H1 (cell line): ENCODE results near the gene TUBB4B. TPM values are rescaled to one million over a fixed set of nuclear protein-coding genes. Genes with fewer than 3 reads are reported as not detected.

Source experiments
- CTCF ChIA-PET: fragments of 300-600 bp; sonication (Branson Sonifier 250); formaldehyde crosslinking; loops from one replicate; lab custom pipeline; 2021; ENCODE audit not compliant: partially characterized antibody; lab: Charles Lee
- POLR2A ChIA-PET: fragments of 300-600 bp; sonication (Branson Sonifier 250); formaldehyde crosslinking; loops from one replicate; lab custom pipeline; 2021; ENCODE audit warnings: inconsistent platforms; ENCODE audit not compliant: partially characterized antibody; lab: Charles Lee
- DNase-seq, 2 experiments: peaks; one replicate each; pipeline versions ENCODE4 v3.0.0 to v3.0.0-alpha.2; 2010 to 2022; ENCODE audit warnings: low spot score in 2 of 2, low read depth in 1 of 2, mixed read lengths in 1 of 2
- FAIRE-seq: peaks from 2 replicates; lab custom pipeline; 2011; peaks lifted over from hg19 to GRCh38; lab: Jason Lieb, UNC
- H2AFZ ChIP-seq: 2 replicates; pipeline ENCODE4 v1.8.1; 2012; ENCODE audit warnings: low read length, inconsistent platforms
- H2AK5ac ChIP-seq: 2 replicates; pipeline ENCODE4 v1.6.1; 2013; ENCODE audit warnings: low read depth, low read length
- H2BK120ac ChIP-seq: replicated peaks from 2 replicates; pipeline ENCODE3; 2013; ENCODE audit warnings: low read depth, low read length, inconsistent platforms
- H2BK12ac ChIP-seq: 2 replicates; pipeline ENCODE4 v1.6.1; 2013; ENCODE audit warnings: low read depth, low read length
- H2BK15ac ChIP-seq: 2 replicates; pipeline ENCODE4 v1.6.1; 2013; ENCODE audit warnings: low read length
- H2BK20ac ChIP-seq: 2 replicates; pipeline ENCODE4 v1.6.1; 2013; ENCODE audit warnings: low read length
- H2BK5ac ChIP-seq: 2 replicates; pipeline ENCODE4 v1.6.1; 2013; ENCODE audit warnings: low read depth, low read length
- H3K14ac ChIP-seq: 2 replicates; pipeline ENCODE4 v1.6.1; 2013; ENCODE audit warnings: inconsistent platforms; ENCODE audit not compliant: insufficient read length
- H3K18ac ChIP-seq: 2 replicates; pipeline ENCODE4 v1.6.1; 2013; ENCODE audit warnings: low read length; ENCODE audit errors: extremely low read depth
- H3K23ac ChIP-seq: 2 replicates; pipeline ENCODE4 v1.6.1; 2013; ENCODE audit warnings: inconsistent platforms; ENCODE audit not compliant: insufficient read length
- H3K23me2 ChIP-seq: 2 replicates; pipeline ENCODE4 v1.6.1; 2013; ENCODE audit warnings: low read depth, low read length
- H3K27ac ChIP-seq: 2 replicates; pipeline ENCODE4 v1.6.1; 2011; ENCODE audit warnings: low read depth, low read length, inconsistent platforms
- H3K27me3 ChIP-seq, 4 experiments: replicated peaks in 1 of 4; 1 replicate in 1 of 4; 2 replicates in 3 of 4; pipeline versions ENCODE4 v1.6.1 to v1.8.1; 2011 to 2013; ENCODE audit warnings: low read length in 3 of 4, mild to moderate bottlenecking in 3 of 4, inconsistent platforms in 2 of 4, mixed read lengths in 2 of 4, moderate library complexity in 1 of 4; ENCODE audit not compliant: control insufficient read depth in 3 of 4, insufficient read depth in 3 of 4; ENCODE audit errors: extremely low read depth in 1 of 4
- H3K36me3 ChIP-seq, 4 experiments: 2 replicates each; pipeline versions ENCODE4 v1.6.1 to v1.8.1; 2011 to 2013; ENCODE audit warnings: mild to moderate bottlenecking in 4 of 4, low read length in 3 of 4, moderate library complexity in 2 of 4, control low read depth in 1 of 4, inconsistent platforms in 1 of 4; ENCODE audit not compliant: insufficient read depth in 4 of 4, control insufficient read depth in 2 of 4
- H3K4ac ChIP-seq: replicated peaks from 2 replicates; pipeline ENCODE3; 2013; ENCODE audit warnings: low read length, low read depth, mixed read lengths, inconsistent platforms; ENCODE audit not compliant: insufficient read length
- H3K4me1 ChIP-seq, 4 experiments: replicated peaks in 1 of 4; 1 replicate in 1 of 4; 2 replicates in 3 of 4; pipeline versions ENCODE4 v1.6.1 to v1.8.1; 2011 to 2013; ENCODE audit warnings: low read length in 3 of 4, inconsistent platforms in 2 of 4, mixed read lengths in 1 of 4; ENCODE audit not compliant: insufficient read depth in 4 of 4, control insufficient read depth in 3 of 4
- H3K4me2 ChIP-seq, 2 experiments: 2 replicates each; pipeline versions ENCODE4 v1.6.1 to v1.8.1; 2011 to 2013; ENCODE audit warnings: low read depth in 2 of 2, low read length in 2 of 2, control low read depth in 1 of 2, inconsistent platforms in 1 of 2, mild to moderate bottlenecking in 1 of 2; ENCODE audit not compliant: insufficient read depth in 1 of 2
- H3K4me3 ChIP-seq, 4 experiments: fragments of 200-600, 300-600 bp in 1 of 4; sonication (generic), shearing (Covaris generic), sonication (Bioruptor Twin) in 1 of 4; 2 replicates each; pipeline versions ENCODE4 v1.5.1 to v1.8.1; 2011 to 2016; ENCODE audit warnings: low read length in 4 of 4, low read depth in 3 of 4, control low read depth in 2 of 4, inconsistent platforms in 2 of 4, mild to moderate bottlenecking in 2 of 4, mixed read lengths in 1 of 4, moderate library complexity in 1 of 4; ENCODE audit not compliant: insufficient read depth in 2 of 4; ENCODE audit errors: extremely low read depth in 1 of 4
- H3K56ac ChIP-seq: replicated peaks from 2 replicates; pipeline ENCODE3; 2013; ENCODE audit warnings: low read depth, mild to moderate bottlenecking, mixed read lengths, low read length, inconsistent platforms; ENCODE audit not compliant: insufficient read length
- H3K79me1 ChIP-seq: 2 replicates; pipeline ENCODE4 v1.6.1; 2013; ENCODE audit warnings: low read depth, low read length, control low read depth
- H3K79me2 ChIP-seq, 2 experiments: 2 replicates each; pipeline versions ENCODE4 v1.6.1 to v1.8.1; 2012 to 2013; ENCODE audit warnings: low read length in 2 of 2, mild to moderate bottlenecking in 2 of 2, inconsistent platforms in 1 of 2; ENCODE audit not compliant: insufficient read depth in 2 of 2, control insufficient read depth in 1 of 2
- H3K9ac ChIP-seq, 4 experiments: replicated peaks in 1 of 4; 1 replicate in 1 of 4; 2 replicates in 3 of 4; pipeline versions ENCODE4 v1.6.1 to v1.8.1; 2011 to 2013; ENCODE audit warnings: low read depth in 3 of 4, low read length in 3 of 4, control low read depth in 2 of 4, mild to moderate bottlenecking in 2 of 4, moderate library complexity in 2 of 4, inconsistent platforms in 1 of 4; ENCODE audit errors: extremely low read depth in 1 of 4
- H3K9me3 ChIP-seq, 2 experiments: 2 replicates each; pipeline versions ENCODE4 v1.6.1 to v1.8.1; 2012 to 2013; ENCODE audit warnings: mild to moderate bottlenecking in 2 of 2, moderate library complexity in 2 of 2, control low read depth in 1 of 2, inconsistent platforms in 1 of 2, low read depth in 1 of 2, low read length in 1 of 2, mixed read lengths in 1 of 2; ENCODE audit not compliant: insufficient read depth in 2 of 2
- H4K20me1 ChIP-seq, 2 experiments: replicated peaks in 1 of 2; 2 replicates each; pipeline versions ENCODE3 to v1.8.1; 2011 to 2013; ENCODE audit warnings: inconsistent platforms in 2 of 2, low read length in 2 of 2, mild to moderate bottlenecking in 1 of 2; ENCODE audit not compliant: insufficient read depth in 2 of 2, control insufficient read depth in 1 of 2
- H4K5ac ChIP-seq: 2 replicates; pipeline ENCODE4 v1.6.1; 2013; ENCODE audit warnings: low read length, low read depth, mixed read lengths, inconsistent platforms; ENCODE audit not compliant: insufficient read length
- H4K8ac ChIP-seq: 2 replicates; pipeline ENCODE4 v1.8.0; 2013; ENCODE audit warnings: mild to moderate bottlenecking, moderate library complexity, low read length, inconsistent platforms; ENCODE audit not compliant: insufficient read depth; ENCODE audit errors: extremely low read depth
- H4K91ac ChIP-seq: replicated peaks from 2 replicates; pipeline ENCODE3; 2013; ENCODE audit warnings: low read length, mixed read lengths, inconsistent platforms; ENCODE audit not compliant: insufficient read length
- KDM4A ChIP-seq: IDR thresholded peaks from one replicate; pipeline ENCODE4 v1.7.1; 2012; ENCODE audit warnings: low read depth, mild to moderate bottlenecking, moderate library complexity, low read length, inconsistent platforms; ENCODE audit not compliant: severe bottlenecking
- WGBS, 2 experiments: shearing (Covaris generic) in 1 of 2; methylation state at CpG; one replicate each; pipeline versions ENCODE4 v1.1.6 to v1.1.7; 2013 to 2015; ENCODE audit warnings: low lambda C conversion rate in 2 of 2, mixed read lengths in 2 of 2, inconsistent platforms in 1 of 2, low coverage in 1 of 2, missing lambda C conversion rate in 1 of 2; ENCODE audit not compliant: insufficient replicate concordance in 2 of 2, insufficient coverage in 1 of 2, insufficient read length in 1 of 2; ENCODE audit errors: extremely low coverage in 1 of 2, missing lambda C conversion rate in 1 of 2; 5-methylcytosine and 5-hydroxymethylcytosine counted together
- polyA plus RNA-seq, 7 experiments: library from polyadenylated mRNA; depleted of rRNA in 3 of 7; stranded (reverse) in 5 of 7; unstranded in 2 of 7; fragments of >200 nt in 5 of 7; fragments of 200-250 nt in 2 of 7; gene quantifications; 1 replicate in 5 of 7; 2 replicates in 1 of 7; 4 replicates in 1 of 7; pipeline versions ENCODE4 v1.2.1 to v1.2.3, GENCODE V29; 2011 to 2013; ENCODE audit warnings: missing spikeins in 2 of 7, mixed read lengths in 2 of 7
- total RNA-seq: library from RNA; stranded (reverse); fragmentation: NEBNext Ultra II Directional; extraction: Animal tissue kit (Norgen Biotek cat#: 25700); gene quantifications from 2 replicates; pipeline ENCODE4 v1.2.1, GENCODE V29; 2021

Gene TUBB4B
- total and polyA plus RNA-seq, 2 of the 8 experiments (the other 6 are each of a cell fraction or from before 2014, with no cell fraction given) = 280 to 307 TPM

- Histone ChIP-seq H3K36me3 (peaks cover 0 to 4% (median 1%) of the 10 kb centered on the region in 4 experiments; a peak in 2 of 8 replicates), H2AFZ (no peak overlapping the region), H3K23ac (no peak overlapping the region), H3K56ac (no peak overlapping the region), H3K23me2 (peaks cover 8% of the 10 kb centered on the region; the same call in 1 of the 2 replicates), H3K18ac (no peak overlapping the region), H3K4me3 (no peak overlapping the region), H3K79me1 (peaks cover 10% of the 10 kb centered on the region), H2BK5ac (no peak overlapping the region), H4K8ac (peak overlapping the region; percentile 46; the same call in 1 of the 2 replicates), H3K27ac (no peak overlapping the region), H2BK12ac (no peak overlapping the region), H3K9ac (no peak overlapping the region), H3K4ac (no peak overlapping the region), H3K79me2 (peaks cover 0 to 24% of the 10 kb centered on the region in 2 experiments; a peak in 1 of 4 replicates), H3K4me1 (peaks cover 0 to 29% (median 9%) of the 10 kb centered on the region in 4 experiments; a peak in 6 of 7 replicates), H2AK5ac (no peak overlapping the region), H4K20me1 (peaks cover 15 to 32% of the 10 kb centered on the region in 2 experiments), H4K91ac (no peak overlapping the region), H3K9me3 (no peaks in the 10 kb centered on the region), H2BK20ac (no peak overlapping the region), H3K27me3 (no peaks in the 10 kb centered on the region), H2BK120ac (no peak overlapping the region), H4K5ac (no peak overlapping the region), H3K14ac (no peak overlapping the region), H2BK15ac (no peak overlapping the region), H3K4me2 (no peak overlapping the region)
- 88% methylated on average over 10 of the region's 10 CpGs; no CpG with 5 or more reads in 1 of the 2 experiments for WGBS, 2 experiments
- POLR2A ChIA-PET = interaction anchor here (0.6 to 11.0 kb wide), 7 partner anchors 10 to 67 kb away, joined by 3 to 107 read pairs (median 3); partner anchors contain the start of genes NDOR1, RNF224, TMEM203 and TUBB4B
- FAIRE-seq = no peak
- DNase-seq = no peak
- CTCF ChIA-PET = interaction anchor here (1.1 to 14.0 kb wide), 5 partner anchors 15 to 62 kb away, joined by 3 to 204 read pairs (median 4); partner anchors contain the start of genes CYSRT1, LRRC26, RNF208 and RNF224
- TF ChIP-seq KDM4A = no peak
These were observed 48.7 kb upstream of the TUBB4B start for GRCh38 chr9:137192448-137192780.
